ENCODE data around the gene STAG1.

- TF ChIP-seq CTCF (IDR thresholded peaks at IDR 0.05): no peak
- TF ChIP-seq POLR2A (IDR thresholded peaks at IDR 0.05; ENCODE audit: low read depth): no peak
These were observed 184.5 kb downstream of the STAG1 start for GRCh38 chr3:136567599-136568188.

Data from esophagus muscularis mucosa (tissue), 3 donors.